Measurements from ENCODE around the gene RGSL1. TPM values are rescaled to one million over a fixed set of nuclear protein-coding genes. Genes with fewer than 3 reads are reported as not detected.

The RGSL1 gene
- polyA plus RNA-seq, 3 donors, result not detected

GRCh38 chr1:182607566-182607965 lies 157.6 kb downstream of the RGSL1 start:
- no peaks in the 10 kb centered on the region for H3K36me3 ChIP-seq (replicated peaks in 1 of 2; ENCODE audit: control insufficient read depth in 1 of 2, insufficient read depth in 2 of 2, low read length in 2 of 2)
- no peaks in the 10 kb centered on the region for H4K20me1 ChIP-seq (ENCODE audit: insufficient read depth, low read length)
- H3K79me2 ChIP-seq (ENCODE audit: insufficient read depth, low read length), result no peaks in the 10 kb centered on the region
- no peaks in the 10 kb centered on the region for H3K9me3 ChIP-seq (replicated peaks in 1 of 2; ENCODE audit: control insufficient read depth in 1 of 2, insufficient read depth in 1 of 2, low read length in 2 of 2)
- DNase-seq, result no peak
- no peak overlapping the region for H3K9ac ChIP-seq (ENCODE audit: insufficient read depth, low read length, poor library complexity, severe bottlenecking)
- H3K9me3 Mint-ChIP-seq, result peaks cover 0 to 2% (median 0%) of the 10 kb centered on the region in 7 donors
- no peak overlapping the region for H2AFZ ChIP-seq (ENCODE audit: insufficient read depth, low read depth, low read length, poor library complexity, severe bottlenecking)
- TF ChIP-seq CTCF (IDR thresholded peaks at IDR 0.05), result no peak
- peaks cover 20% of the 10 kb centered on the region for H3K4me1 Mint-ChIP-seq
- 80% methylated on average over 1 of the region's 1 CpG for WGBS (ENCODE audit: insufficient coverage)
- no peak overlapping the region for H3K27ac ChIP-seq (ENCODE audit: low read depth in 1 of 2, low read length in 2 of 2)
- no peak overlapping the region for H3K4me3 ChIP-seq (replicated peaks in 1 of 3; ENCODE audit: low read depth in 2 of 3, low read length in 3 of 3)
- H3K4me1 ChIP-seq (ENCODE audit: control insufficient read depth in 1 of 2, insufficient read depth in 2 of 2, low read length in 2 of 2), result peaks cover 11 to 13% of the 10 kb centered on the region in 2 donors
- peaks cover 14 to 51% of the 10 kb centered on the region in 2 donors for H3K27me3 ChIP-seq (ENCODE audit: control insufficient read depth in 2 of 2, insufficient read depth in 2 of 2, low read length in 2 of 2)
- no peak overlapping the region for H3K4me3 Mint-ChIP-seq
- no peak overlapping the region for H3K27ac Mint-ChIP-seq
- no peak overlapping the region for H3K4me2 ChIP-seq (replicated peaks; ENCODE audit: extremely low read depth, low read length, poor library complexity, severe bottlenecking)
- peaks cover 0 to 3% of the 10 kb centered on the region in 2 donors for H3K36me3 Mint-ChIP-seq
- H3K27me3 Mint-ChIP-seq (ENCODE audit: low read depth in 3 of 3), result peaks cover 19 to 36% (median 25%) of the 10 kb centered on the region in 3 donors
- intact Hi-C loops (cut with micrococcal nuclease), result loop anchor here in 1 of 2 donors (10.0 kb wide), 1 partner anchor 523 kb away; no protein-coding TSS in a partner anchor

- Histone ChIP-seq H3K27ac (ENCODE audit: low read depth in 1 of 2, low read length in 2 of 2) (no peak overlapping the region), H3K9ac (ENCODE audit: insufficient read depth, low read length, poor library complexity, severe bottlenecking) (no peak overlapping the region), H3K9me3 (replicated peaks in 1 of 2; ENCODE audit: control insufficient read depth in 1 of 2, insufficient read depth in 1 of 2, low read length in 2 of 2) (no peaks in the 10 kb centered on the region), H3K4me2 (replicated peaks; ENCODE audit: extremely low read depth, low read length, poor library complexity, severe bottlenecking) (no peak overlapping the region), H3K4me3 (replicated peaks in 1 of 3; ENCODE audit: low read depth in 2 of 3, low read length in 3 of 3) (no peak overlapping the region), H4K20me1 (ENCODE audit: insufficient read depth, low read length) (no peaks in the 10 kb centered on the region), H3K36me3 (replicated peaks in 1 of 2; ENCODE audit: control insufficient read depth in 1 of 2, insufficient read depth in 2 of 2, low read length in 2 of 2) (no peaks in the 10 kb centered on the region), H3K4me1 (ENCODE audit: control insufficient read depth in 1 of 2, insufficient read depth in 2 of 2, low read length in 2 of 2) (peaks cover 11 to 13% of the 10 kb centered on the region in 2 donors), H3K79me2 (ENCODE audit: insufficient read depth, low read length) (no peaks in the 10 kb centered on the region), H2AFZ (ENCODE audit: insufficient read depth, low read depth, low read length, poor library complexity, severe bottlenecking) (no peak overlapping the region), H3K27me3 (ENCODE audit: control insufficient read depth in 2 of 2, insufficient read depth in 2 of 2, low read length in 2 of 2) (peaks cover 11 to 50% of the 10 kb centered on the region in 2 donors)
- peak overlapping the region in 1 of 7 donors; percentile 14 for H3K27ac Mint-ChIP-seq
- WGBS (ENCODE audit: insufficient coverage), result no CpG with 5 or more reads among the region's 2 CpGs
- intact Hi-C loops (cut with micrococcal nuclease), result loop anchor here in 1 of 2 donors (10.0 kb wide), 1 partner anchor 523 kb away; no protein-coding TSS in a partner anchor
- peaks cover 0 to 2% (median 0%) of the 10 kb centered on the region in 7 donors for H3K9me3 Mint-ChIP-seq
- no peak for DNase-seq
- peaks cover 0 to under 1% of the 10 kb centered on the region in 2 donors for H3K36me3 Mint-ChIP-seq
- H3K27me3 Mint-ChIP-seq (ENCODE audit: low read depth in 3 of 3), result peaks cover 25 to 42% (median 32%) of the 10 kb centered on the region in 3 donors
- peaks cover 20% of the 10 kb centered on the region for H3K4me1 Mint-ChIP-seq
- no peak for TF ChIP-seq CTCF (IDR thresholded peaks at IDR 0.05)
- no peak overlapping the region for H3K4me3 Mint-ChIP-seq
Observed at GRCh38 chr1:182608236-182608635, 158.3 kb downstream of the RGSL1 start.

Data from CD14-positive monocyte (primary cell).